Psoas muscle (tissue), 8 donors: ENCODE data around the gene KANK2. TPM values are rescaled to one million over a fixed set of nuclear protein-coding genes. Genes with fewer than 3 reads are reported as not detected.

Experiments
- ATAC-seq, 4 donors: fragments of 200-7000 bp; cut with Tn5 transposase; one replicate each; pipeline ENCODE4 v1.9.1; 2020; ENCODE audit warnings: moderate library complexity in 3 of 4, mild to moderate bottlenecking in 2 of 4
- DNase-seq, 2 donors: peaks; one replicate each; pipeline ENCODE4 v3.0.0-alpha.2; 2020
- H3K27ac ChIP-seq: fragments of 200-600 bp; one replicate; pipeline ENCODE4 v1.8.0; 2022
- H3K27me3 ChIP-seq, 3 donors: fragments of 200-600 bp in 1 of 3; one replicate each; pipeline versions ENCODE4 v1.6.1 to v1.8.0; 2013 to 2022; ENCODE audit warnings: low read length in 2 of 3, mild to moderate bottlenecking in 2 of 3, moderate library complexity in 1 of 3; ENCODE audit not compliant: insufficient read depth in 3 of 3
- H3K36me3 ChIP-seq, 2 donors: fragments of 200-600 bp in 1 of 2; one replicate each; pipeline versions ENCODE4 v1.6.1 to v1.8.0; 2013 to 2022; ENCODE audit warnings: low read depth in 1 of 2, mild to moderate bottlenecking in 1 of 2, moderate library complexity in 1 of 2; ENCODE audit not compliant: insufficient read depth in 1 of 2
- H3K4me1 ChIP-seq: fragments of 200-600 bp; one replicate; pipeline ENCODE4 v1.8.0; 2022
- H3K4me3 ChIP-seq: fragments of 200-600 bp; one replicate; pipeline ENCODE4 v1.8.0; 2022; ENCODE audit warnings: mild to moderate bottlenecking
- H3K9me3 ChIP-seq: fragments of 200-600 bp; one replicate; pipeline ENCODE4 v1.8.0; 2022
- CTCF ChIP-seq: fragments of 200-600 bp; IDR thresholded peaks from one replicate; pipeline ENCODE4 v1.8.0; 2022; ENCODE audit warnings: antibody characterized with exemption
- WGBS, 3 donors: extraction: QIAGEN DNeasy Blood & Tissue Kit; methylation state at CpG; one replicate each; pipeline versions ENCODE4 v1.1.6 to v1.1.7; 2013; 5-methylcytosine and 5-hydroxymethylcytosine counted together
- intact Hi-C, 2 donors: fragments of 100-400 bp; cut with DNase I; formaldehyde crosslinking; loops; one replicate each; pipeline versions ENCODE4 v1.11.0 to v1.14.2; 2022
- polyA plus RNA-seq, 3 donors: library from polyadenylated mRNA; stranded (reverse); fragments of 200-250 nt; gene quantifications; one replicate each; pipeline ENCODE4 v1.2.3, GENCODE V29; 2013
- total RNA-seq, 4 donors: library from RNA; stranded (reverse); fragmentation: NEBNext Ultra II Directional in 2 of 4; extraction: Animal tissue kit (Norgen Biotek cat#: 25700) in 2 of 4; gene quantifications; one replicate each; pipeline versions ENCODE4 v1.2.1 to v1.2.4, GENCODE V29; 2021 to 2023
- donor health status: healthy with polysubstance abuse.
- donor health status: DM: no; HTN: no; CAD: no; lungs with moderate emphysema.
- donor health status: Bipolar disorder and iron deficiency.
- donor health status: healthy.
- donor health status: DM: yes; HTN: yes; CAD: no.
- donor health status: DM: no; HTN: no; CAD: no.
- donor health status: DM: no; HTN: no; CAD: no.
- donor health status: DM: yes; HTN: yes; CAD: no.

Gene KANK2
- total and polyA plus RNA-seq, 7 donors: 23.7 to 103 (median 44.0) TPM

GRCh38 chr19:11194173-11194572 lies 3.2 kb downstream of the KANK2 start:
- Histone ChIP-seq H3K27me3 (no peaks in the 10 kb centered on the region), H3K36me3 (peaks cover 0 to 26% of the 10 kb centered on the region in 2 donors), H3K9me3 (no peaks in the 10 kb centered on the region), H3K27ac (peak overlapping the region; percentile 46), H3K4me1 (peaks cover 27% of the 10 kb centered on the region), H3K4me3 (peak overlapping the region; percentile 76)
- DNase-seq (no peak), ATAC-seq (no peak)
- WGBS, 3 donors: 66 to 81% (median 70%) methylated on average over 8 of the region's 8 CpGs
- intact Hi-C loops: no loop called here
- no peak for TF ChIP-seq CTCF

GRCh38 chr19:11192957-11193939 lies 4.1 kb downstream of the KANK2 start:
- intact Hi-C loops: no loop called here
- 89 to 92% (median 89%) methylated on average over 67 to 68 of the region's 68 CpGs for WGBS, 3 donors

GRCh38 chr19:11191934-11192333 lies 5.4 kb downstream of the KANK2 start:
- peaks cover 23% of the 10 kb centered on the region for H3K4me1 ChIP-seq
- H3K27me3 ChIP-seq: no peaks in the 10 kb centered on the region
- peaks cover 0 to 43% of the 10 kb centered on the region in 2 donors for H3K36me3 ChIP-seq
- 67 to 76% (median 72%) methylated on average over 5 of the region's 5 CpGs for WGBS, 3 donors
- no peaks in the 10 kb centered on the region for H3K9me3 ChIP-seq
- intact Hi-C loops: no loop called here
- ATAC-seq: no peak
- no peak overlapping the region for H3K4me3 ChIP-seq
- peak overlapping the region; percentile 73 for H3K27ac ChIP-seq
- DNase-seq: no peak
- TF ChIP-seq CTCF: no peak

More at GRCh38 chr19:11192957-11193939, 4.1 kb downstream of the KANK2 start:
- DNase-seq (no peak), ATAC-seq (no peak)
- Histone ChIP-seq H3K27me3 (no peaks in the 10 kb centered on the region), H3K4me3 (no peak overlapping the region), H3K9me3 (no peaks in the 10 kb centered on the region), H3K27ac (peak overlapping the region; percentile 46), H3K4me1 (peaks cover 27% of the 10 kb centered on the region), H3K36me3 (peaks cover 0 to 30% of the 10 kb centered on the region in 2 donors)
- no peak for TF ChIP-seq CTCF

DNA sequence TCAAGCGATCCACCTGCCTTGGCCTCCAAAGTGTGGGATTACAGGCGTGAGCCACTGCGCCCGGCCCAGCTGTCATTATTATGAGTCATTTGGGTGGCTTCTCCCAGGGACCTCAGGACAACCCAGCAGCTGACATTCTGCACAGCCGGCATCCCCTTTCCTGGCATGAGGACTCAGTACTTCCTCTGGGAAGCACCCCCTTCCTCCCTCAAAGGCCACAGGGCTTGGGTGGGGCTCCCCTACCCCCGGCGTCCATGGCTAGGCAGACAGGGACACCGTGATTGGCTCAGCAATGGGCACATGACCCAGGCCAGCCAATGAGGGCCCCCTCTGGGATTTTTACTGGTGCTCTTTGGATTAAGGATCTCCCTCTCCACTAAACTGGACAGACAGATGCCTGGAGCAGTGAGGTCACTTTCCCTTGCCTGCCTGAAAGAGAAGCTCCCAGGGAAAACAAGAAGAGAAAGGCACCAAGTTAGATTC lies 6.0 kb downstream of the KANK2 start:
- H3K4me1 ChIP-seq: peaks cover 23% of the 10 kb centered on the region
- peak; percentile 86 to 94 (median 92) for ATAC-seq
- 11 to 21% (median 12%) methylated on average over 8 of the region's 8 CpGs for WGBS, 3 donors
- H3K36me3 ChIP-seq: peaks cover 0 to 49% of the 10 kb centered on the region in 2 donors
- no peaks in the 10 kb centered on the region for H3K9me3 ChIP-seq
- H3K27me3 ChIP-seq: no peaks in the 10 kb centered on the region
- TF ChIP-seq CTCF: no peak
- intact Hi-C loops: no loop called here
- DNase-seq: peak; percentile 88 to 91
- no peak overlapping the region for H3K4me3 ChIP-seq
- peak overlapping the region; percentile 73 for H3K27ac ChIP-seq
